NCI-H2107 (cell line): ENCODE data around the gene EIF3B.
"Not testable (repeated sequence)": the region's sequence is repeated elsewhere in the genome, so short reads cannot be mapped to it uniquely, and the experiment has no call there.

ENCODE experiments used
- DNase-seq: peaks from one replicate; lab custom pipeline; 2025; lab: John Stamatoyannopoulos, UW

Gene EIF3B

GRCh38 chr7:2376351-2377154 is 21.9 kb downstream of the EIF3B start:
- no peak for DNase-seq

DNA sequence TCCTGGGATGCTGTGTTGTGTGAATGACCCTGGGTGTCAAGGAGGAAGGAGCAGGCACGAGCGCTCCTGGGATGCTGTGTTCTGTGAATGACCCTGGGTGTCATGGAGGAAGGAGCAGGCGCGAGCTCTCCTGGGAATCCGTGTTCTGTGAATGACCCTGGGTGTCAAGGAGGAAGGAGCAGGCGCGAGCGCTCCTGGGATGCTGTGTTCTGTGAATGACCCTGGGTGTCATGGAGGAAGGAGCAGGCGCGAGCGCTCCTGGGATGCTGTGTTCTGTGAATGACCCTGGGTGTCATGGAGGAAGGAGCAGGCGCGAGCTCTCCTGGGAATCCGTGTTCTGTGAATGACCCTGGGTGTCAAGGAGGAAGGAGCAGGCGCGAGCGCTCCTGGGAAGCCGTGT is 22.9 kb downstream of the EIF3B start:
- DNase-seq = not testable (repeated sequence)

GRCh38 chr7:2378125-2378524 is 23.5 kb downstream of the EIF3B start:
- DNase-seq = not testable (repeated sequence)

GRCh38 chr7:2379161-2379560 is 24.5 kb downstream of the EIF3B start:
- no peak for DNase-seq

GRCh38 chr7:2379821-2380450 is 25.3 kb downstream of the EIF3B start:
- no peak for DNase-seq

- no peak for DNase-seq
These were observed 25.8 kb downstream of the EIF3B start for GRCh38 chr7:2380461-2380860.

- no peak for DNase-seq
These were observed 26.6 kb downstream of the EIF3B start for GRCh38 chr7:2381227-2381626.

DNA sequence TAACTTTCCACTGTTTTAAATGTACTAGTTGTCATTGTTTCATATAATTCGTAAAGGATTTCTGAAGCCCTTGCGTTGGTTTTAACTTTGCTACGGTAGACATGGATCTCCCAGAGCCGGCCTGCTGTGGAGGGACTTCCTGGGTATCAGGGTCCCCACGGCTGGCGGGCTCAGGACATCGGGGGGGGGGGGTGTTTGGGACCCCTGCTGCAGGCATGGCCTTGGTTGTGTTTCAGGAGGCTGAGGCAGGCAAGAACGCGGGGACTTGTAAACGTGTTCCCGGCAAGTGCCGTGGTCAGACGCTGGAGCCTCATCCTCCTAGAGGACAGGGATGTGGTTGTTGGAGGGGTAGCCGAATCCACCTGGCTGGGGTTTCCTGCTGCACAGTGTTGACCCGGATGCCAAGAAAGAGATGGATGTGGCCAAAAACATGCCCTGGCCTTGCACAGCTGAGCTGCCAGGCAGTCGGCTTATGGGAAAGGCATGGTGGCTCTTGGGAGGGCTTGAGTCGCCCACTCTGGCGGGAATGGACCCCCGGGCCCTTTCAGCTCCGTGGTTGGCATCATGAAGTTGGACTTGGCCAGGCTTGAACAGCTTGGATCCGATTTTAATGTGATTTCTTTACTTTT is 27.4 kb downstream of the EIF3B start:
- no peak for DNase-seq

DNA sequence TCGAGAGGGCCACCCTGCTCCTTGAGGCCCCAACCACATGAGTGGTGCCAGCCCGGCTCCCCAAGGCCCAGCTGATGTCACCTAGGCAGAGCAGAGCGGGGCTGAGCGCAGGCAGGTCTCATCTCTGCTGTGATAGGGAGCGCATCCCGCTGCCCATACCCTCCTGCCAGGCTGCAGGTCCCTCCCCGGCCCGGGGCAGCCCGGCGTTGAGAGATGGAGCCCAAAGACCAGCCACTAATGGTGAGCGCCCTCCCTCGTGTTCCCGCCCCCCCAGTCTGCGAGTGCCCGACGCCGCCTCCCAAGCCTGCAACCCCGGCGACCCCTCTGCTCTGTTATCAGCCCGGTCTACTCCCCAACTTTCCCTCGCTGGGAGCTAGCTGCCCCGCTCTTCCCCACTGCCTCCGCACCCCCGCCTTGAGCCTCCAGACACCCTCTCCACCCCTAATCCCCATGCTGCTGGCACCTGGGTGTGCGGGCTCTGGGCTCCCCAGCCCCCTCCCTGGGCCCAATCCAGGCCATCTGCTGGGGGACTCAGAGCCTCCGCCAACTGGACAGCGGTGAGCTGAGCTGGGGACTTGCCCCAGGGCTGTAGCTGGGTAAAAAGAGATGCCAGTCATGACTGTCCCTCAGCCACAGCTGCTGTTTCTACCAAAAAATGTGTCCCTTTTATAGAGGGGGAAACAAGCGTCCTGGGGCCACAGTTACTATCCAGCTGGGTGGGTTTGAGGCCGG is 29.1 kb downstream of the EIF3B start:
- no peak for DNase-seq

GRCh38 chr7:2384354-2385243 is 30.0 kb downstream of the EIF3B start:
- no peak for DNase-seq

GRCh38 chr7:2386122-2386521 is 31.5 kb downstream of the EIF3B start:
- DNase-seq = not testable (repeated sequence)

DNA sequence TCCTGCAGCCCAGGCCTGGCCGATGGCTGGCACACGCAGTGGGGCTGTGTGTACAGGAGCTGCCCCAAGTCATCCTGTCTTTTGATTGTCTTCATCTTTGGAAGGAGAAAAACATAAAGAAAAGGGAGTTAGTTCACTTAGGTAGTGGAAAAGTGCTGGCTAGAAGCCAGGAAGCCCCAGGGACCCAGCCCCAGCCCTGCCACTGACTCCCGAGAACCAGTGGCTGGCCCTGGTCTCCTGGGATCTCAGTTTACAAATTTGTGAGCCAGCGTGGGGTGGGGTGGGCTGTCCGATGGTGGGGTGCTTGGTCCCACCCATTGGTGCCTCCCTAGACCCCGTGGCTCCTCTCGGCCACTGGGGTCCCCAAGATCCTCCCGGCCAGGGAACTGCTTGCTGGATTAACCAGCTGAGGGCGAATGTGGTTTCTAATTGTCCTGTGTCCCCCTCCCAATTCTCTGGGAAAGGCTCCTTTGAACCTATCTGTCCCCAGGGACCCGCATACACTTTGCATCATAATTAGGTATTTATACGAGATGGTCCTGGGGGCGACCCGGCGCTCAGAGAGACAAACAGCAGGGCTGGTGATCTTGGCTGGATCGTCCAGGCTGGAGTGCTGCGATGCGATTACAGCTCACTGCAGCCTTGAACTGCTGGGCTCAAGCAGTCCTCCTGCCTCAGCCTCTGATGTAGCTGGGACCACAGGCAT is 32.5 kb downstream of the EIF3B start:
- DNase-seq = no peak

- DNase-seq = no peak
These were observed 33.4 kb downstream of the EIF3B start for GRCh38 chr7:2387897-2388636.

- DNase-seq = no peak
These were observed 34.0 kb downstream of the EIF3B start for GRCh38 chr7:2388637-2388954.

GRCh38 chr7:2390020-2390816 is 35.6 kb downstream of the EIF3B start:
- DNase-seq = not testable (repeated sequence)

DNA sequence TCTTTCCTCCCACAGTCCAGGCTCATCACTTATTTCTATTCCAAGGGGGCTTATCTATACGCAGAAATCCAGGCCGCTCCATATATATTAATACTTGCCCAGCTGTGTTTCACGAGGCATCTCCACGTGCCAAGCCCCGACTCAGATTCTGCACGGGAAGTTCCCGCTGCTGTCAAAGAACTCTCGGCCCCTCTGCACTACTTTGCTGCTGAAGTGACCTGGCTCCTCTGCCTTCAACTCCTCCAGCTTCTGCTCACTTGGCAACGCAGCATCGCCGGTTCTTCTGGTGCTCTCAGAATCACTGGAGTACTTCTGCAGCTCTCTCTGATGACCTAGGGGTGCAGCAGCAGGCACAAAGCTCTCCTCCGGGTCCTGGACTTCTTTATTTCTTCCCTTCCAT is 39.1 kb downstream of the EIF3B start:
- DNase-seq = no peak

DNA sequence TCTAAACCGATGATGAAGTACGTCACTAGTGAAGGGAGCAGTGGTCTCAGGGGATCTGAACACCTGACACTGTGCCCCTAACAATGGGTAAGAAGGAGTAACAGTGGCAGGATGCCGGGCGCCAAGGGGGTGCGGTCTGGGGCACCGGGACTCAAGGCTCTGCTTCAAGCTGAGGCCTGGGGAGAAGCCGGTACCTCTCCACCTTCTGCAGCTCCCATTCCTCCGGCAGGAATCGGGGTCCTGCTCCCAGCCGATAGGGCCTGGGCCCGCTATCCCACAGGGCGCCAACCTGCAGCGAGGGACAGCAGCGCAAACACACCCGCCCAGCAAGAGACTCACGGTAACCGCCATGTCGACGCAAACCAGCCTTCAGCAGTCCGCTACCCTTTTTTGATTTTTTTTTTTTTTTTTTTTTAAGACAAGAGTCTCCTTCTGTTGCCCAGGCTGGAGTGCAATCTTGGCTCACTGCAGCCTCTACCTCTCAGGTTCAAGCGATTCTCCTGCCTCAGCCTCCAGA is 40.0 kb downstream of the EIF3B start:
- no peak for DNase-seq

- no peak for DNase-seq
These were observed 43.9 kb downstream of the EIF3B start for GRCh38 chr7:2398506-2398905.
